Glomerular visceral epithelial cell (primary cell): Measurements from ENCODE around the gene HOATZ.

ENCODE experiments used
- DNase-seq: peaks from one replicate; pipeline ENCODE4 v3.0.0-alpha.2; 2016; ENCODE audit errors: extremely low spot score

Gene HOATZ

DNA sequence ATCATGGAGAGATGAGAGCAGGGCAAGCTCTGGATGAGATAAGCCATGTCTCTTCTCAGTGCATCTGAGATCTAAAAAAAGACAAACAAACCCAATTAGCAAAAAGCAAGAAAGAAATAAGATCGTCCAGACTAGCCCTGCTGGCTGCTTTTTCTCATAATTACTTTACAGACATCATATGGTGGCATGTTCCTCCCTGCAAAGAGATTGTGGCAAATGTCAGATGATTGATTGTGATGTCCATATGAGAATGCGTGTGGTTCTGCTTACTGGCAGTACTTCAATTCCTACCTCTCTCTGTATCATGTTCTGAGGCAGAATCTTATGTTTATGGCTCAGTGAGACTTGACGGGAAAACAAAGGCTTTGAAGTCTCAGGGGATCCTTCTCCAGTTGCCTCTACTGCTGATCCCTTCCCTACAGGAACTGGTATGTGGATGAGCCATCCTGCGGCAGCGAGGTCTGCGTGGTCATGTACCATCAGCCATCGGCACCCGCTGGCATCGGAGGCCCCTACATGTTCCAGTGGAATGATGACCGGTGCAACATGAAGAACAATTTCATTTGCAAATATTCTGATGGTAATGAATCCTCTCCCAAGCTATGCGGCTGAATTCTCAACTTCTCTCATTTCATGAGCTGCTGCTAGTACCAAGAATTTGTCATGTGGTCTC, 34.8 kb downstream of the HOATZ start:
- DNase-seq, result no peak

DNA sequence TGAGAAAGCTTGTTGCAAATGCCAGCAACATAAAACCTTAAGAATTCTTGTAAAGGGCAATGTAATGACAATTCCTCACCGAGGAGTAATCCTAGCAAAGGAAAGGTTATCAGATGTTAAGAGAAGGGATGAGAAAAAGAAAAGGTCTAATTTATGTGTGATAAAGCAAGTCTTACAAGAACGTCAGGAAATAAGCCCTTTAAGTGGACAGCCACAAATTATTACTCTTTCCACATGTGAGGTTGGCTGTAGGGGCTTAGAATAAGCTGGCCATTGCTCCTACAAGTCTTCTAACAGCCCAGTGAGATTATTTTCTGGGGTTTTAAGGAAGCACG, 35.3 kb downstream of the HOATZ start:
- DNase-seq, result no peak

DNA sequence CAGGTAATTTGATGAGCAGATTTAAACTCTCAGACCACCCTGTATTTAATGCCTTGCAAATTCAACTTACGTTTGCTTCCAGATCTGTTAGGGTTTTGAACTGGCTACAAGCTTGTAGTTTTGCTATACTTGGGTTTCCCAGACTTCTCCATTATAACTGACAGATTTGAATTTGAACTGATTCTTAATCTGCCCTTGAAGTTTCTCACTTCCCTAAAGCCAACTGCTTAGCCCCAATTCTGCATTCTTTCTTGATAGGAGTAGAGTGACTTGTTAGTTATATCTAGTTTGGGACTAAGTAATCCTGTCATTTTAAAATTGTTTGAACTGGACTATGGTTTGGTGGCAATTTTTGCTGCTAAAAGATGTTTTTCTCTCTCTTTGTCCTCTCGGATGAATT, 35.7 kb downstream of the HOATZ start:
- no peak for DNase-seq

DNA sequence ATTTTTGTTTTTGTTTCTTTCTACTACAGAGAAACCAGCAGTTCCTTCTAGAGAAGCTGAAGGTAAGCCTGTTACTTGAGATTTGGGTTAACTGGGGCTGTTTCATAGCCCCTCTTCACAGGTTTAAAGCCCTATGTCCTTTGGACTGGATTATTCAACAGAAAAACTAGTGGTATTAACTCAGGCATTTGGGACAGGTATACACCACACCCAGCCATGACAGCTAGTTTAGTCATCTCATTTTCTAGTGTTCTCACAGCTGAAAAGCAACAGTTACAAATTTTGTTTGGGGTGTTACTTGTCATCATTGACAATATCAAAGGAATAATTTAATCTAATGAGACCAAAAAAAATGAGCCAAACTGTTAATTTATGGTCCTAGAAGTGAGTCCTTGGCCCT, 40.0 kb downstream of the HOATZ start:
- no peak for DNase-seq

DNA sequence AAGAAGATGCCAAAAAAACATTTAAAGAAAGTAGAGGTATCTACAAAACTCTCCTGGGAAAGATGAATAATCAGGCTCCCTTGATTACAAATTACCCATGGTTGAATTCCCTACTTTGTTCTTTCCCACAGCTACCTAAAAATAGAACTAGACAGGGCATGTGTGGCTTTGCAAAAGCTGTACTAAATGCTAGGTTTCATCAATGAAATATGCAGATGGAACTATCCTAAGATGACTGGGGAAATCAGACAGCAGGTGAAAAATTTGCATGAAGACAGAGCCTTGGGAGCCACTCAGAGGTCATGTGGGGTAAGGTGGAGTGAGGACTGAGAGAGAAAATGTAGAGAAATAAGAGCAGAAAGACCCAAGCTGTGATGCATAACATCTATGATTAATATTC, 40.7 kb downstream of the HOATZ start:
- peak; percentile 31 for DNase-seq

DNA sequence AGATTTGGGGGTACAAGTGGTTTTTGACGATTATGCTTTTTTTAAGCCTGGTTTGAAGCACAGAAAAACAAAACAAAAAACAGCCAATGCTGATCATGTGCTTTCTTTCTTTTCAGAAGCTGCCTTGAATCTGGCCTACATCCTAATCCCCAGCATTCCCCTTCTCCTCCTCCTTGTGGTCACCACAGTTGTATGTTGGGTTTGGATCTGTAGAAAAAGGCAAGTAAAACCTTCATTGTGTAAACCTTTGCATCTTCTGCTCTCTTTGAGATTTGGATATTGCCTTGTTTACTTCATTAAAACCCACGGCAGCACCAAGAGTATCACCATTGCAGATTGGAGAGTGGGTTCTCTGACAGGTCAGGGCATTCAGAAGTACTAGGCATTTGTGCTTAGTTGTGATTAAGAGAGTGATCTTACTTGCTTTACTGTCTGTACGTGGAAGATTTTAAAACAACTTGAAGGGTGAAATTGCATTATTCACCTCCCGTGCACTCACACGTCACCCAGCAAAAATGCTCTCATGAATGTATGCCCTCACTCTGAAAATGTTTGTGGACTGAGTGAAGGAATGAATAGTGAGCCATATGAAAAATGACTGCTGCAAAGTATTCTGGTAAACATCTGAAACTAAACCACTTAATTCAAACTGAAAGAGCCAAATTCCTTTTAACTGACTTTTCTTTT, 43.0 kb downstream of the HOATZ start:
- peak; percentile 90 for DNase-seq

DNA sequence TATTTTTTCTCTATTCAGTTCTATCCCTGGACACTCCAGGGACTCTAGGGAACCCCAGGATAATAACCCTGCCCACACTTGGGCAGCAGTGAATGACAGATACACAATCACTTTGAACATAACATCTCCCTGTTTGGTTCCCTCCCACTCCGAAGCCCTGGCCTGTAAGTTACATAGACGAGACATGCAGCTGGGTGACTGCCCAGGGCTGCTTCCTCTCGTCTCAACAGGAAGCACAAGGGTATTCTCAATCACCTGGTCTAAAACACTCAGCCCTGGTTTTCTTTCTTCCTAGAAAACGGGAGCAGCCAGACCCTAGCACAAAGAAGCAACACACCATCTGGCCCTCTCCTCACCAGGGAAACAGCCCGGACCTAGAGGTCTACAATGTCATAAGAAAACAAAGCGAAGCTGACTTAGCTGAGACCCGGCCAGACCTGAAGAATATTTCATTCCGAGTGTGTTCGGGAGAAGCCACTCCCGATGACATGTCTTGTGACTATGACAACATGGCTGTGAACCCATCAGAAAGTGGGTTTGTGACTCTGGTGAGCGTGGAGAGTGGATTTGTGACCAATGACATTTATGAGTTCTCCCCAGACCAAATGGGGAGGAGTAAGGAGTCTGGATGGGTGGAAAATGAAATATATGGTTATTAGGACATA, 45.4 kb downstream of the HOATZ start:
- no peak for DNase-seq

DNA sequence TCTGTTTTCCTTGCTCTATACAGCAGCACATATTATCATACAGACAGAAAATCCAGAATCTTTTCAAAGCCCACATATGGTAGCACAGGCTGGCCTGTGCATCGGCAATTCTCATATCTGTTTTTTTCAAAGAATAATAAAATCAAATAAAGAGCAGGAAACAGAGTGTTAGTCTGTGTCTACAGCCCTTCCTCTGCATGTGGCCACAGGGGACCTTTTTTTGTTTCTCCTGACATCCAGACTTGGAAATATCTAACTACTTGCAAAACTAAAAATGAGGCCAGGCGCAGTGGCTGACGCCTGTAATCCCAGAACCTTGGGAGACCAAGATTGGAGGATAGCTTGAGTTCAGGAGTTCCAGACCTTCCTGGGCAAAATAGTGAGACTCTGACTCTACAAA, 46.2 kb downstream of the HOATZ start:
- no peak for DNase-seq

DNA sequence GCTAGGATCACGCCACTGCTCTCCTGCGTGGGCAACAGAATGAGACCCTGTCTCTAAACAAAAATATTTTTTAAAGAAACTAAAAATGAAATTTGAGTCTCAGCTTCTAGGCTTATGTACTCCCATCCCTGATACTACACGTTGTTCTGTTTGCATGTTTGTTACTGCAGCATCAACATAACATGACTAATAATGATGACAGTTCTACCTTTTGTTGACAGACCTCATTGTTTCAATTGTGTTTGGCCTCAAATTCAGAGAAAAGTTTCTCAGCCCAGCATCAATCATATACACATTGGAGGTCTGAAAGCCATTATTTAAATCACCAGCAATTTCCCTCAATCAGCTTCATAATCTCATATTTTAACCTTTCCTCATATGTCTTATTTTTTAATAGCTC, 46.7 kb downstream of the HOATZ start:
- DNase-seq, result no peak

DNA sequence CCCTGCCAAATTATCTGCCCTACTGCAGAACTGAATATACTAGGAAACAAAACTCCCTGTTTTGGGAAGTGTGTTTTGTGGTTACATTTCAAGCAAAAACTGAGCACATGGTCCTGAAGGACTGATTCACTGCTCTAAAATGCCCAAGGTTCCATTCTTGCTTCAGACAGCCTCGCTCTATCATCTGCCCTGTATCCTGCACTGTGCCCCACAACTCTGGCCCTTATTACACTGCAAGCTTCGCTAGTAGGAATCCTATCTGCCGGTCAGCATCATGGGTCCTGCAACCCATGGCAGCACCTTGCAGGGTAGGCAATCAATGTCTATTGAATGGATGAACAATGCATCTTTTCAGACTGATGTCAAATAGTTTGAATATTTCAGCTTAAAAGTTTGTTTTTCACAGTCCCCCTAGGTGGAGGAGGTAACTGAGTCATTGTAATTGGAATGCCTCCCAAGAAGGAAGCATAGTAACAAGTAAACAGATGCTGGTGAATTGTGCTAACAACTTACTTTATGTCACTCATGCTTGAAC, 47.3 kb downstream of the HOATZ start:
- peak; percentile 39 for DNase-seq

DNA sequence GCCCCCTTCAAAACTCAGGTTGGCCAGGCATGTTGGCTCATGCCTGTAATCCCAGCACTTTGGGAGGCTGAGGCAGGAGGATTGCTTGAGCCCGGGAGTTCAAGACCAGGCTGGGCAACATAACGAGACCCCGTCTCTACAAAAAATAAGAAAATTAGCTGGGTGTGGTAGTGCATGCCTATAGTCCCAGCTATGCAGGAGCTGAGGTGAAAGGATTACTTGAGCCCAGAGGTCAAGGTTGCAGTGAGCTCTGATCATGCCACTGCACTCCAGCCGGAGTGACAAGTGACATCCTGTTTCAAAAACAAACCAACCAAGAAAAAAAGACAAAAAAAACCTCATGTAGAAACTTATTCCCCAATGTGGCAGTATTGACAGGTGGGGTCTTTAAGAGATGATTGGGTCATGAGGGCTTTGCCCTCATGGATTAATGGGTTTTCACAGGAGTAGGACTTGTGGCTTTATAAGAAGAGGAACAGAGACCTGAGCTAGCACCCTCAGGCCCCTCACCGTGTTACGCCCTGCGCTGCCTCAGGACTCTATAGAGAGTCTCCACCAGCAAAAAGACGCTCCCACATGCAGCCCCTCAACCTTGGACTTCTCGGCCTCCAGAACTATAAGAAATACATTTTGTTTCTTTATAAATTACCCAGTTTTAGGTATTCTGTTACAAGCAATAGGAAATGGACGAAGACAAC, 48.3 kb downstream of the HOATZ start:
- DNase-seq, result no peak

DNA sequence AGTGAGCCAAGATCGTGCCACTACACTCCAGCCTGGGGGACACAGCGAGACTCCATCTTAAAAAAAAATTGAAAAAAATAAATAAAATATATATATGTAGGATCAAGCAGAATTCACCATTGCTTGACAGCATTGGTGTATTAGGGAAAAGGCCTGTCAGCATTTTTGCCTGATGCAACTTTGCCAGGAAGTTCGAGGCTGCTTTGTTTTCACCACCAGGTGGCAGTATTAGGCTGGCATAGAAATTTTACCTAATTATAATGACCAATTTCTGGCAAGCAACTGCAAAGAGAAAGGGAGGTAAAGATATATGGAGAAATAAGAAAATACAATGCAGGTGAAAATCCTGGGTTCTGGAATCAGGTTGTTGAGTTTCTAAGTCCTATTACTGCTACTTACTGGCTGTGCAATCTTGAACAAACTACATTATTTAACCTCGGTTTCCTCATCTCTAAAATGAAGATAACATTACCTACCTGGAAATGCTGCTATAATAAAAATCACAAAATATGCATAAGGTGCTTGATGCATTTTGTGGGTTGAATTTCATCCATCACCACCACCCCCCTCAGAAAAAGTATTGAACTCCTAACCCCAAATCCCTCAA, 50.6 kb downstream of the HOATZ start:
- peak; percentile 68 for DNase-seq

DNA sequence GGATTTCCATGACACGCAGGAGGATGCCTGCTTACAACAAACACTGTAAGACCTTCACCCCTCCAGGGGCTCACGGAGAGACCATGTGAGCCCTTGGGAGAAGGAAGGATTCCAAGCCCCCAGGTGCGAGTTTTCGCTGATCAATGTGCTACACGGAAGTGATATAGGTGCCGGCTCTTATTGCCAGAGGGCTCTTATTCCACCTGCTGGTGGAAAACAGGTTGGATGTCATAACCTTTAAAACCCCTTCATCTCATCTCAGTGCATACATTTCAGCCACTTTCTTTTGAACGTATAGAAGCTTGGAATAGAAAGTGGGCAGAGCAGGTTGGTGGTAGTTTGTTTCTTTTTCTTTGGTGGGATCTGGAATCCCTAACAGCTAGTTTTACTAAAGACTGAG, 51.7 kb downstream of the HOATZ start:
- DNase-seq, result no peak

DNA sequence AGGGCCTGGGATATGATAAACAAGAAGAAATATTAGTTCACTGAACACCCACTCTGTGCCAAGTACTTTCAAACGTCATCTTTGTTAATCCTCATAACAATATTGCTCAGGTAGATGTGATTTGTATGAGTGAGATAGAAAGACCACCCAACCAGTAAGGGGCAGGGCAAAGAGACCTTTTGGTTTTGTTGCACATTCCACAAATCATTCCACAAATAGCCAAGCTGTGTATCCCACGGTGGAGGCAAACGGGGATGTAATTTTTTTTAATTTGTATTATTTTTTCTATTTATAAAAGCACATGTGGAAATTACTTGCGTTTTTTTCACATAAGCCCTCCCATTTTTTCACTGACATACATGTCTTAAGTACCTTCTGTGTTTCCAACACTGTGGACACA, 54.9 kb downstream of the HOATZ start:
- DNase-seq, result no peak

DNA sequence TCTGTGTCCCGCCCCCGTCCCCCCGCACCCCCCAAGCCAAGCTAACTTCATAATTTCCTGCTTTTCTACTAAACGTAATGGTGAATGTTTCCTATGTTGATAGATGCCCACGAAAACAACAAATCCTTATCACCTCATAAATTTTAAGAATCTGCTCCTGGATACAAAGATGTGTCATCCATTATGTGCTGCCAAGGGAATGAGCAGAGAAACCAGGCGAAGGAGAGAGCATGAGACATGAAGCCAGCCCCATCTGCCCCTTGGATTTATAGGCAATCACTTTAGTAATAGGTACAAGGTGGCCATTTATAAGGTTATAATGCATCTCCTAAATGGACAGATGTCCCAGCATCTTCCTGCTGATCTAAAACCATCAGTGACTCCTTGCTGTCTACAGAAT, 56.2 kb downstream of the HOATZ start:
- no peak for DNase-seq

DNA sequence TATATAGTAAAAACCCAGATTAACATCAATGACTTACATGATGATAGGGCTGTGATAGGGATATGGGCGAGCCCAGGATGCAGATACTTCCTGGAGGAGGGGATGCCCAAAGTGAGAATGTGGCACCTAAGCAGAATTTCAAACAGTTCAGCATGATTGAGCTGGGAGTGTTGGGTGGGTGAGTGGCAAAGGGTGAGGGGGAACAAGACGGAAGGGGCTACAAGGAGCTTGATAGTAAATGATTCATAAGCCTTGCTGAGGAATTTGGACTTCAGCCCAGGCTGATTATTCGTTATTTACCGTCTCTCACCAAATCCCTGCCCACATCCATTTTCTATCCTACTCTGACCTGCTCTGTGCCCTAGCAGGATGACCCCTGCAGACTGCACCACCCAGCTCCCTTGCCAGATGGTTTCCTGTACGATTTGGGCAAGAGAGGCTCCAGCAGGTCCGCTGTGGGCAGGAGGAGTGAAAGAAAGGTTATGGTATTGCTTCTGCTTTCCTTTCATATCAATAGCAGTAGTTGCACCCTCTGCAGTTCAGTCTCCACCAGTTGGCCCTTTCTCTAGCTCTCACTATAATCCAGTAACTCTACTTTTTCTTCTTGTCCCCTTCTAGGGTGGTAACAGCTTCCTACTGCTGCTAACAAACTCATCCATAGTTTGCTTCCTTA, 57.4 kb downstream of the HOATZ start:
- peak; percentile 15 for DNase-seq

DNA sequence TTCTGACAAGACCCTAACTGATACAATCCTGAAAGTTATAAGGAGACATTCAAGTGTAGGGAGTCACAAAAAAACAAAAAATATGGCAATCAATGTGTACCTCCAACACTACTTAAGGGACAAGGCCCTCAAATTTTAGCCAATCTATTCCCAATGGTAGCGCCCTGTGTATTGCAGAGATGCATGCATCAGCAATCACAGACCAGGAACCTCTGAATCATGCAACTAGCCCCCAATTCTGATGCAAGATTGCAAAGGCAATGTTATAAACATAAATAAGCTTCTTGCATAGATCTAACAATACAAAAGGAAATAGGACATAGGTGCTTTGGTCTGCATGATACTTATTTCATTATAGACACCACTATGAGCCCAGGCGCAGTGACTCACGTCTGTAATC, 58.0 kb downstream of the HOATZ start:
- DNase-seq, result no peak

DNA sequence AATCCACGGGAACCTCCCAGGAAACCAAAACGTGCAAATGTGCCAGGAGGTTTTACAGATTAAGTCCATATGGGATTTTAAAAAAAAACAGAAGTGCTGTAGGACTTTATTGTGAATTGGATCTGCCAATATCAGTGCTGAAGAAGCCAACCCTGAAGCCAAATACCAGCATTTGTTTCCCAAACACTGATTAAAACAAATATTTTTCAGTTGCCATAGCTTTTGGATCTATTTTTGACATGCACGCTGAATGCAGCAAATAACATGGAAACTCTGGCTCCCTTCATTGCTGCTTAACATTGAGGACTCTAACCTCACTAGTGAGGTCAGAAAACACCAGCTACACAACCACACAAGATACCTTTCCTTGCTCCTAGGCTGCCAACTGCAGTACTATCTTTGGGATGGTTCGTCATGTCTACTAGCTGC, 59.3 kb downstream of the HOATZ start:
- DNase-seq, result no peak

DNA sequence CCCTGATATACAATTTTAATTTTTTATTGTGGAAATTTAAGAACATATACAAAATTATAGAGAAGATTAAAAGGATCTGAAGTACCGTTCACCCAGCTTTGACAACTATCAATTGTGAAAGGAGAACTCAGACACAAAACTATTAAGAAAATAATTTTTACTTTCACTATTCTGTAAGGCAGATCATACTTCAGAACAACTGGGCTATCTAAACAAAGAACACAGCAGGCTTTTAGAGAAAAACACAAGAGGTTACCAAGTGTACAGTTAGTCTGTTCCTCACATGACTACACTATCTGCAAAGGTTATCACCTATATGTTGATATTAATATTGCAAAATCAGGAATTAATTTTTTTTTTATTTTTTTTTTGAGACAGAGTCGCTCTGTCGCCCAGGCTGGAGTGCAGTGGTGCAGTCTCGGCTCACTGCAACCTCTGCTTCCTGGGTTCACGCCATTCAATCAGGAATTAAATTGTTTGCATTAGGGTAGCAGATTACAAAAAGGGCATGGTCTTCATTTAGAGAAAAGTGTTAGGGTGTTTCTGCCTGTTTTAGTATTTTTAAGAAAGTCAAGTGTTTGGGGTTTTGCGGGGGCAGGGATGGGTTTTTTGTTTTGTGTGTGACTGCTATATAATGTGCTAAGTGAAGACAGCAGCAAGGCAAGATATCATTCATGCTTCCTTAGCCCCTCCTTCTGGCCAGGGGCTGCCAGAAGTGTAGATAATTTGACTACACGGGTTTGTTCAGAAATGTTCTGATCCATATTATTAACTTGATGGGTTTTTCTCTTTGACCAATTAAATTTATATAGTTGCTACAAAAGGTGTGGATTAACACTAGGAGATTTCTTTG, 60.0 kb downstream of the HOATZ start:
- no peak for DNase-seq

DNA sequence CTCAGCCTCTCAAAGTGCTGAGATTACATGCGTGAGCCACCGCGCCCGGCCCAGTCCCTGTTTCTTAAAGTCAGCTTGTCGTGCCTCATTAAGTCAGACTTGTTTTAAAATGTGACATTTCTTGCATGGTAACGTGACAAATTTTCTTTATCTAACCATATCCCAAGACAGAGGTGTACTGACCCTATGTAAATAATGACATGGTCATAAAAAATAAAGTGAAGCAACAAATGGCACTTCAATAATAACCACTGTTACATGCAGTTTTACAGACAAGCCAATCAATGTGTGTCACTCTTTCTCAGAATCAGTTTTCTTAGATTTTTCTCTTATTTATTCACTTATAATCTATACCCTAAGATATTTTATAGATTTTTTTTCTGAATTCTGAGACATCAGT, 61.2 kb downstream of the HOATZ start:
- DNase-seq, result no peak

DNA sequence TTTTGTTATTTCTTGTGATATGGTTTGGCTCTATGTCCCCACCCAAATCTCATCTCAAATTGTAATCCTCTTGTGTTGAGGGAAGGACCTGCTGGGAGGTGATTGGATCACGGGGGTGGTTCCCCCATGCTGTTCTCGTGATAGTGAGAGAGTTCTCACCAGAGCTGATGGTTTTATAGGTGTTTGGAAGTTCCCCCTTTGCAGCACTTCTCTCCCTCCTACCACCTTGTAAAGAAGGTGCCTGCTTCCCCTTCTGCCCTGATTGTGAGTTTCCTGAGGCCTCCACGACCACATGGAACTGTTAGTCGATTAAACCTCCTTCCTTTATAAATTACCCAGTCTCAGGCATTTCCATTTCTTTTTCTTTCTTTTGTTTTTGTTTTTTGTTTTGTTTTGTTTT, 63.2 kb downstream of the HOATZ start:
- no peak for DNase-seq
